Karpas-422 (cell line): ENCODE results near the gene ROBO1. TPM values are rescaled to one million over a fixed set of nuclear protein-coding genes. Genes with fewer than 3 reads are reported as not detected.
"Not testable (repeated sequence)": the region's sequence is repeated elsewhere in the genome, so short reads cannot be mapped to it uniquely, and the experiment has no call there.

Experiments used
- DNase-seq: peaks from one replicate; pipeline ENCODE4 v3.0.0-alpha.2; 2015
- H2AFZ ChIP-seq: fragments of 200-600 bp; sonication (generic); 2 replicates; pipeline ENCODE4 v1.6.1; 2014; ENCODE audit warnings: antibody characterized with exemption, low read length, mixed read lengths
- H3K27ac ChIP-seq: fragments of 200-600 bp; sonication (generic); 2 replicates; pipeline ENCODE4 v1.5.1; 2014; ENCODE audit warnings: mild to moderate bottlenecking, low read length, moderate library complexity
- H3K27me3 ChIP-seq: fragments of 200-600 bp; sonication (generic); 2 replicates; pipeline ENCODE4 v1.6.1; 2014; ENCODE audit warnings: low read length, mixed read lengths
- H3K36me3 ChIP-seq: fragments of 200-600 bp; sonication (generic); 2 replicates; pipeline ENCODE4 v1.6.1; 2014; ENCODE audit warnings: low read length, mixed read lengths; ENCODE audit not compliant: insufficient read depth
- H3K4me1 ChIP-seq: fragments of 200-600 bp; sonication (generic); 2 replicates; pipeline ENCODE4 v1.6.1; 2014; ENCODE audit warnings: mild to moderate bottlenecking, low read length, mixed read lengths
- H3K4me2 ChIP-seq: fragments of 200-600 bp; sonication (generic); 2 replicates; pipeline ENCODE4 v1.6.1; 2014; ENCODE audit warnings: low read length, low read depth, mild to moderate bottlenecking; ENCODE audit not compliant: poor library complexity, severe bottlenecking
- H3K4me3 ChIP-seq: fragments of 200-600 bp; sonication (generic); 2 replicates; pipeline ENCODE4 v1.5.1; 2014; ENCODE audit warnings: mild to moderate bottlenecking, antibody characterized with exemption, low read length, mixed read lengths
- H3K79me2 ChIP-seq: fragments of 200-600 bp; sonication (generic); 2 replicates; pipeline ENCODE4 v1.6.1; 2014; ENCODE audit warnings: mild to moderate bottlenecking, low read length, mixed read lengths
- H3K9ac ChIP-seq: fragments of 200-600 bp; sonication (generic); 2 replicates; pipeline ENCODE4 v1.6.0; 2014; ENCODE audit warnings: low read length
- H3K9me2 ChIP-seq: fragments of 200-600 bp; sonication (generic), shearing (Covaris generic); replicated peaks from 2 replicates; pipeline ENCODE4 v1.6.0; 2014; ENCODE audit warnings: mild to moderate bottlenecking, low read length, moderate library complexity; ENCODE audit not compliant: insufficient read depth
- H3K9me3 ChIP-seq: fragments of 300-700, 200-600 bp; sonication (generic); 2 replicates; pipeline ENCODE4 v1.6.1; 2014; ENCODE audit warnings: low read length, mixed read lengths
- H4K20me1 ChIP-seq: fragments of 200-600 bp; sonication (generic); 2 replicates; pipeline ENCODE4 v1.6.1; 2014; ENCODE audit warnings: mild to moderate bottlenecking, antibody characterized with exemption, low read length, low read depth; ENCODE audit not compliant: insufficient read depth
- total RNA-seq: library from RNA; depleted of rRNA; stranded (reverse); fragments of >200 nt; shearing (Covaris generic); gene quantifications from 2 replicates; pipeline ENCODE4 v1.2.3, GENCODE V29; 2014; ENCODE audit warnings: low replicate concordance

The ROBO1 gene
- total RNA-seq, 1 experiment from 2014 or later, result not detected

DNA sequence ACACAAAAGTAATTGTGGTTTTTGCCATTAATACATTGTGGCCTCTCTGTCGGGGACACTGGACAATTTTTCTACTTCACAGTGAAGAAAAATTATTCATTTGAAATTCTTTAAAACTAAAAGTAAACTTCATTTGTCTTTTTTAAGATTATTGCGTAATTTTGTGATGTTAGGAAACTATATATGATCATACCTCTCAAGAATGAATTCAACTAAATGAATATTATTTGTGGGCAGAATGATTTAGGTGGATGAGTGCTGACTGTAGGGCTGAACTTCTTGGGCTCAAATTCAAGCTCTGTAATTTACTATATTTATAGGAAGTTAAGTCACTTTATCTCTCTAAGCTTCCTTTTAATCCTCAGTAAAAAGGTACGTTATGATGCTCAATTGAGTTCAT is 441.2 kb downstream of the ROBO1 start:
- Histone ChIP-seq H3K9me2 (no peaks in the 10 kb centered on the region), H2AFZ (no peak overlapping the region), H3K4me1 (no peaks in the 10 kb centered on the region), H3K79me2 (no peaks in the 10 kb centered on the region), H3K27ac (no peak overlapping the region), H3K4me2 (no peak overlapping the region), H3K4me3 (no peak overlapping the region), H3K9me3 (no peaks in the 10 kb centered on the region), H3K9ac (no peak overlapping the region), H3K36me3 (no peaks in the 10 kb centered on the region), H3K27me3 (no peaks in the 10 kb centered on the region), H4K20me1 (no peaks in the 10 kb centered on the region)
- no peak for DNase-seq

DNA sequence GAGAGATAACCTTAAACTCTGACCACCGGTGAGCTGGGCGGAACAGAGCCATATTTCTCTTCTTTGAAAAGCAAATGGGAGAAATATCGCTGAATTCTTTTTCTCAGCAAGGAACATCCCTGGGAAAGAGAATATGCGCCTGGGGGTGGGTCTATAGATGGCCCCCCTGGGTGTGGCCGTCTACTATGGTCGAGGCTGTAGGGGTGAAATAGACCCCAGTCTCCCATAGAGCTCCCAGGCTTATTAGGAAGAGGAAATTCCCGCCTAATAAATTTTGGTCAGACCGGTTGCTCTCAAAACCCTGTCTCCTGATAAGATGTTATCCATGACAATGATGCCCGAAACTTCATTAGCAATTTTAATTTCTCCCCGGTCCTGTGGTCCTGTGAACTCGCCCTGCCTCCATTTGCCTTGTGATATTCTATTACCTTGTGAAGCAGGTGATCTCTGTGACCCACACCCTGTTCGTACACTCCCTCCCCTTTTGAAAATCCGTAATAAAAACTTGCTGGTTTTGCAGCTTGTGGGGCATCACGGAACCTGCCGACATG is 441.9 kb downstream of the ROBO1 start:
- H3K9ac ChIP-seq, H3K79me2 ChIP-seq, H4K20me1 ChIP-seq, H3K4me1 ChIP-seq, H3K4me2 ChIP-seq, H3K27ac ChIP-seq, H2AFZ ChIP-seq, DNase-seq, H3K36me3 ChIP-seq, H3K9me3 ChIP-seq, H3K27me3 ChIP-seq, H3K9me2 ChIP-seq, H3K4me3 ChIP-seq: not testable (repeated sequence)

DNA sequence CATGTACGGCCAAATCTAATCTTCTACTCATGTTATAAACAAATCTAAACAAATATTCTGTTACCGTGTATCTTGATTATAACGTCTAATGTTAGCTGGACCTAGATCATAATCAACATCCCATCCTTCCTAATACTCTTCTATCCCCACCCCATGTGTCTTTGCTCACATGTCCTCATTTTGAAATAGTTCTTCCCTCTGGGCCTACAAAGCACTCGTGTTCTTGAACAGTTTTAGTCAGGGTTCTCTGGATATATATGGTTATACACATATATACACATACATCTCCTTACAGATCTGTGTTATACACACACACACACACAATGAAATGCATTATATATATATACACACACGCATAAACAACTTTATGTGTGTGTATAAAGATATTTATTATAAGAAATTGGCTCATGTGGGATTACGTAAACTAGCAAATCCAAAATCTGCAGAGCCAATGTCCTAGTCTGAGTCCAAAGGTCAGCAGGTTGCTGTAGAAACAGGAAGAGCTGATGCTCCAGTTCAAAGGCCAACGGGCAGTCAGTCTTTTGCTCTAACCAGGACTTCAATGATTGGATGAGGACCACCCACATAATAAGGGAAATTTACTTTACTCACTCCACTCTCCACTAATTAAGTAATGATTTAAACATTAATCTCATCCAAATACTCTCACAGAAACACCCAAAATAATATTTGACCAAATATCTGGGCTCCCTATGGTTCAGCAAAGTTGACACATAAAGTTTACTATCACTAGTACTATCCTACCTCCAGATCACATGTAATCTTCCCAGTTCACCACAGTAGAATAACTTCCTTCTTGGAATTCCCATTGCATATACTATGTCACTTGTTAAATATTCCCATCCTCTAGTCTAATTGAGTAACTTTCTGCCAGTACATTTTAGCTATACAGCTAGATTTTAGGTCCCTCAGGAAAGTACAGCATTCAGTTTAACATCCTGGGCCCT is 450.0 kb downstream of the ROBO1 start:
- Histone ChIP-seq H3K9me2 (no peaks in the 10 kb centered on the region), H3K9me3 (no peaks in the 10 kb centered on the region), H4K20me1 (no peaks in the 10 kb centered on the region), H3K27me3 (no peaks in the 10 kb centered on the region), H2AFZ (no peak overlapping the region), H3K9ac (no peak overlapping the region), H3K27ac (no peak overlapping the region), H3K4me1 (no peaks in the 10 kb centered on the region), H3K79me2 (no peaks in the 10 kb centered on the region), H3K4me2 (no peak overlapping the region), H3K36me3 (no peaks in the 10 kb centered on the region), H3K4me3 (no peak overlapping the region)
- DNase-seq, result no peak

DNA sequence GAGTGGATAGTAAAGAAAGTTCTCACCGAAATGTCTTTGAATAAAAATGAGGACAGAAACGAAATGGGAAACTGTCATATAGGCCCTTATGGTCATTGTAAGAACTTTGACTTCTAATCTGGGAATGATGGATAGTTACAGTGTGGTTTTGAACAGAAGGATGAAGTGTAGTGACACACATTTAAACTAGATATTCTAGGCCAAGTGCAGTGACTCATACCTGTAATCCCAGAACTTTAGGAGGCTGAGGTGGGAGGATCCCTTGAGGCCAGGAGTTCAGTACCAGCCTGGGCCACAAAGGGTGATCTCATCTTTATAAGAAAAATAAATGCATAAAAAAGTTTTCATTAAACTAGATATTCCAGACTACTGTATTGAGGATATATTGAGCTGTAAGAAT is 452.8 kb downstream of the ROBO1 start:
- H3K36me3 ChIP-seq, result no peaks in the 10 kb centered on the region
- H4K20me1 ChIP-seq, result no peaks in the 10 kb centered on the region
- no peaks in the 10 kb centered on the region for H3K9me3 ChIP-seq
- no peaks in the 10 kb centered on the region for H3K9me2 ChIP-seq
- no peak overlapping the region for H2AFZ ChIP-seq
- no peak overlapping the region for H3K27ac ChIP-seq
- H3K79me2 ChIP-seq, result no peaks in the 10 kb centered on the region
- DNase-seq, result no peak
- no peak overlapping the region for H3K4me2 ChIP-seq
- H3K4me3 ChIP-seq, result no peak overlapping the region
- no peaks in the 10 kb centered on the region for H3K27me3 ChIP-seq
- H3K4me1 ChIP-seq, result no peaks in the 10 kb centered on the region
- H3K9ac ChIP-seq, result no peak overlapping the region

DNA sequence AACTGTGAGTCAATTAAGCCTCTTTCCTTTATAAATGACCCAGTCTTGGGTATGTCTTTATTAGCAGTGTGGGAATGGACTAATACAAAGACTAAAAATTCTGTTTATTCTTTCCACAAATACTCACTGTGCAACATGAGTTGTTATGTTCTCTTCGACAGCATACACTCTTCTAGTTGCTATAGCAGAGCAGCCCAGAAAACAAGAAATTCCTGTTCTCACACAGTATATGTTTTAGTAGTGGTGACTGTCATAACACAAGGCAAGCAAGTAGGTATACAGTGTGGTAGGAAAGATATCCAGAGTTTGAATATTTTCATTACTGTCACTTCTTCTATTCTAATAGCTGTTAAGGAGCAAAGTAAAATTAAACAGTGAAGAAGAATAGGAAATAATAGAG is 453.3 kb downstream of the ROBO1 start:
- Histone ChIP-seq H3K4me1 (no peaks in the 10 kb centered on the region), H3K9me2 (no peaks in the 10 kb centered on the region), H3K9ac (no peak overlapping the region), H3K9me3 (no peaks in the 10 kb centered on the region), H3K4me3 (no peak overlapping the region), H4K20me1 (no peaks in the 10 kb centered on the region), H2AFZ (no peak overlapping the region), H3K4me2 (no peak overlapping the region), H3K27me3 (no peaks in the 10 kb centered on the region), H3K36me3 (no peaks in the 10 kb centered on the region), H3K79me2 (no peaks in the 10 kb centered on the region), H3K27ac (no peak overlapping the region)
- no peak for DNase-seq

DNA sequence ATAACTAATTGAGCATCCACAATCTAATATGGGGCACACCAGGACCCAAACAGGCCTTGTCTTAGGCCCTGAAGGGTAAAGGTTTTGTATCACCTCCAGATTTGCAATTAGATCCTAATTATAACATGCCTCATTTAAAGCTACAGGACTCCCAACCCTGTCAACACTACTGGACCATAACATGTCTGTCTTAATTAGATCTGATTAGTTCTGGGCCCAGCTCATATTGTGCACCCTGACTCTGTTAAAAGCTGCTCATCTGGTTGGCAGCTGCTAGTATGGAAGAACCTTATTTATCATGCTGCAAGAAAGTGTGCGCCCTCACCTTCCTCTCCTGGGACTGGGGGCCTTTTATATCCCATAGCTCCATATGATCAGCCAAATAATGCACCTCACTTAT is 457.8 kb downstream of the ROBO1 start:
- no peak for DNase-seq
- no peak overlapping the region for H3K4me3 ChIP-seq
- no peak overlapping the region for H3K27ac ChIP-seq
- H3K9me3 ChIP-seq, result no peaks in the 10 kb centered on the region
- H3K9me2 ChIP-seq, result no peaks in the 10 kb centered on the region
- H3K4me1 ChIP-seq, result no peaks in the 10 kb centered on the region
- no peaks in the 10 kb centered on the region for H4K20me1 ChIP-seq
- no peaks in the 10 kb centered on the region for H3K27me3 ChIP-seq
- H3K36me3 ChIP-seq, result no peaks in the 10 kb centered on the region
- no peak overlapping the region for H2AFZ ChIP-seq
- H3K9ac ChIP-seq, result no peak overlapping the region
- no peak overlapping the region for H3K4me2 ChIP-seq
- H3K79me2 ChIP-seq, result no peaks in the 10 kb centered on the region

DNA sequence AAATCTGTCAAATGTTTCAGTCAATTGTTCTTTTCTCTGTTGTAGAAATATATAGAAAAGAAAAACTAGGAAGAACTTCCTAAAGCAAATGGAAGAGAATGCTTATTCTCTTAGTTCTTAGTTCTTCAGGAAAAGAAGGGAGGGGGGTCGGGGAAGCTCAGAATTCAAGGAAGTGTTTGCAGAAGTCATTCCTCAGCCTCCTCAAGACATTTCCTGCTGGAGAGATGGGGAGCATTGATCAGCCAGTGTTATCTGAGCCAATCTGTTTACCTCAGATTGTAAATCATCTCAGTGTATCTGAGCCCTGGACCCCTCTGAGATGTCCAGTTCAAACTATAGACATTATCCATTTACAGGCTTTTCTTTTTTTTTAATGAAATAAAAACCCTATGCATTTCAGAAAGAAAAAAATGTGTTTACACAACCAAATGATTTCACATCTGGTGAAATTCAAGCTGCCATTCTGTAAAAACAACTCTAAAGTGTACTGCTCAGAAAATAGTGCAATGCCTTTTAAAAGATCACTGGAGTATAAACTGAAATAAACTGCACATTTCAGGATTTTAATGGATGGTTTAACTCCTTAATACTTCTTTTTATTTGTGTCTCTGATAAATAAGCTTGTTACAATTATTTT is 460.7 kb downstream of the ROBO1 start:
- Histone ChIP-seq H3K9me2 (no peaks in the 10 kb centered on the region), H3K9me3 (no peaks in the 10 kb centered on the region), H3K4me1 (no peaks in the 10 kb centered on the region), H3K27ac (no peak overlapping the region), H3K9ac (no peak overlapping the region), H4K20me1 (no peaks in the 10 kb centered on the region), H3K4me2 (no peak overlapping the region), H3K27me3 (no peaks in the 10 kb centered on the region), H3K79me2 (no peaks in the 10 kb centered on the region), H3K4me3 (no peak overlapping the region), H3K36me3 (no peaks in the 10 kb centered on the region), H2AFZ (no peak overlapping the region)
- DNase-seq, result no peak

DNA sequence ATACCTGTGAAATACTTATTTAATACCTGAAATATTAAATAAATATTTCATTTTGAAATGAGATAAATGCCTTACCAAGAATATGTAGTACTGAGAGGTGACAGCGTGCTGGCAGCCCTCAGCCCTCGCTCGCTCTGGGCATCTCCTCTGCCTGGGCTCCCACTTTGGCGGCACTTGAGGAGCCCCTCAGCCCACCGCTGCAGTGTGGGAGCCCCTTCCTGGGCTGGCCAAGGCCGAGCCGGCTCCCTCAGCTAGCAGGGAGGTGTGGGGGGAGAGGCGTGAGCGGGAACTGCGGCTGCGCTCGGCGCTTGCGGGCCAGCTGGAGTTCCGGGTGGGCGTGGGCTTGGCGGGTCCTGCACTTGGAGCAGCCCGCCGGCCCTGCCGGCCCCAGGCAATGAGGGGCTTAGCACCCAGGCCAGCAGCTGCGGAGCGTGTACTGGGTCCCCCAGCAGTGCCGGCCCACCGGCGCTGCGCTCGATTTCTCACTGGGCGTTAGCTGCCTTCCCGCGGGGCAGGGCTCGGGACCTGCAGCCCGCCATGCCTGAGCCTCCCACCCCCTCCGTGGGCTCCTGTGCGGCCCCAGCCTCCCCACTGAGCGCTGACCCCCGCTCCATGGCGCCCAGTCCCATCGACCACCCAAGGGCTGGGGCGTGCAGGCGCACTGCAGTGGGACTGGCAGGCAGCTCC is 467.7 kb downstream of the ROBO1 start:
- not testable (repeated sequence) for H2AFZ ChIP-seq, H3K4me1 ChIP-seq, H3K9ac ChIP-seq, H3K9me2 ChIP-seq, H4K20me1 ChIP-seq, H3K27ac ChIP-seq, H3K4me2 ChIP-seq, H3K9me3 ChIP-seq, H3K4me3 ChIP-seq, H3K79me2 ChIP-seq, H3K36me3 ChIP-seq, DNase-seq, H3K27me3 ChIP-seq
